Panc1 (cell line): ENCODE measurements around the gene PSMA8. TPM values are rescaled to one million over a fixed set of nuclear protein-coding genes. Genes with fewer than 3 reads are reported as not detected.
"Not testable (repeated sequence)": the region's sequence is repeated elsewhere in the genome, so short reads cannot be mapped to it uniquely, and the experiment has no call there.

Experiments
- ATAC-seq: fragments of 200-7000 bp; cut with Tn5 transposase; 2 replicates; pipeline ENCODE4 v1.9.1; 2020; ENCODE audit warnings: mild to moderate bottlenecking, moderate library complexity
- BruUV-seq: library from RNA; stranded (reverse); fragments of 400-500 nt; replicated peaks from 2 replicates; lab custom pipeline; 2021; lab: Mats Ljungman, UMichigan
- CTCF ChIA-PET: fragments of 300-600 bp; sonication (Branson Sonifier 250); formaldehyde crosslinking; loops from one replicate; lab custom pipeline; 2022; ENCODE audit warnings: antibody characterized with exemption; lab: Charles Lee
- POLR2A ChIA-PET: fragments of 300-600 bp; sonication (Branson Sonifier 250); formaldehyde crosslinking; loops from one replicate; lab custom pipeline; 2022; ENCODE audit warnings: antibody characterized with exemption; lab: Charles Lee
- DNase-seq: peaks from one replicate; pipeline ENCODE4 v3.0.0-alpha.2; 2010; ENCODE audit warnings: low read depth, low spot score
- H3K27ac ChIP-seq: 2 replicates; pipeline ENCODE4 v1.5.1; 2011; ENCODE audit warnings: mild to moderate bottlenecking, low read length, inconsistent platforms
- H3K27me3 ChIP-seq: fragments of 200-500 bp; sonication (Bioruptor generic); 2 replicates; pipeline ENCODE4 v1.6.0; 2014; ENCODE audit warnings: low read length, inconsistent platforms; ENCODE audit not compliant: control insufficient read depth, insufficient read depth
- H3K36me3 ChIP-seq: fragments of 200-500 bp; sonication (Bioruptor generic); 2 replicates; pipeline ENCODE4 v1.5.1; 2014; ENCODE audit warnings: inconsistent platforms, mild to moderate bottlenecking, low read length, moderate library complexity; ENCODE audit not compliant: control insufficient read depth, insufficient read depth
- H3K4me1 ChIP-seq: 2 replicates; pipeline ENCODE4 v1.5.1; 2011; ENCODE audit warnings: inconsistent platforms, mild to moderate bottlenecking, low read length, moderate library complexity; ENCODE audit not compliant: control insufficient read depth, insufficient read depth
- H3K4me3 ChIP-seq, 2 experiments: 2 replicates each; pipeline ENCODE4 v1.5.1; 2011 to 2012; ENCODE audit warnings: low read depth in 2 of 2, low read length in 2 of 2, mild to moderate bottlenecking in 2 of 2, inconsistent platforms in 1 of 2, moderate library complexity in 1 of 2
- H3K9me3 ChIP-seq: fragments of 200-500 bp; sonication (Bioruptor generic); 2 replicates; pipeline ENCODE4 v1.5.1; 2014; ENCODE audit warnings: low read depth, mild to moderate bottlenecking, inconsistent platforms, low read length, moderate library complexity; ENCODE audit not compliant: control insufficient read depth, insufficient read depth
- POLR2AphosphoS5 ChIP-seq: IDR thresholded peaks from 2 replicates; pipeline ENCODE4 v1.6.1; 2012; ENCODE audit warnings: mild to moderate bottlenecking, low read depth, low read length, moderate library complexity
- SIN3A ChIP-seq: IDR thresholded peaks from 2 replicates; pipeline ENCODE4 v1.6.1; 2012; ENCODE audit warnings: low read depth, mild to moderate bottlenecking, low read length, moderate library complexity, borderline replicate concordance; ENCODE audit not compliant: insufficient read depth
- TCF7L2 ChIP-seq: IDR thresholded peaks from 2 replicates; pipeline ENCODE4 v1.6.1; 2011; ENCODE audit warnings: mild to moderate bottlenecking, low read depth, low read length, inconsistent platforms
- in situ Hi-C: cut with HindIII; loops from 2 replicates; pipeline ENCODE4 v1.10.0; 2016; ENCODE audit warnings: low sequenced_read_pairs, low pct_unique_long_range_greater_than_20kb
- intact Hi-C: fragments of 100-400 bp; cut with micrococcal nuclease; formaldehyde crosslinking; loops from one replicate; pipeline ENCODE4 v1.10.0; 2022; ENCODE audit not compliant: unreplicated experiment
- total RNA-seq: library from RNA; stranded (reverse); gene quantifications from one replicate; pipeline ENCODE4 v1.2.1, GENCODE V29; 2021; ENCODE audit not compliant: unreplicated experiment
- TF ChIP-seq, protein P1 (sequence below), 2 experiments: IDR thresholded peaks; 2 replicates each; pipeline ENCODE4 v1.6.1; 2011 to 2012; ENCODE audit warnings: low read depth in 2 of 2, control low read depth in 1 of 2, low read length in 1 of 2, mild to moderate bottlenecking in 1 of 2, moderate library complexity in 1 of 2; ENCODE audit not compliant: insufficient read depth in 1 of 2
- TF ChIP-seq, protein P2 (sequence below): fragments of 450-650 bp; IDR thresholded peaks from 2 replicates; pipeline ENCODE4 v1.5.1; 2017; ENCODE audit warnings: mild to moderate bottlenecking

The PSMA8 gene
- total RNA-seq, 1 experiment from 2014 or later: not detected

DNA sequence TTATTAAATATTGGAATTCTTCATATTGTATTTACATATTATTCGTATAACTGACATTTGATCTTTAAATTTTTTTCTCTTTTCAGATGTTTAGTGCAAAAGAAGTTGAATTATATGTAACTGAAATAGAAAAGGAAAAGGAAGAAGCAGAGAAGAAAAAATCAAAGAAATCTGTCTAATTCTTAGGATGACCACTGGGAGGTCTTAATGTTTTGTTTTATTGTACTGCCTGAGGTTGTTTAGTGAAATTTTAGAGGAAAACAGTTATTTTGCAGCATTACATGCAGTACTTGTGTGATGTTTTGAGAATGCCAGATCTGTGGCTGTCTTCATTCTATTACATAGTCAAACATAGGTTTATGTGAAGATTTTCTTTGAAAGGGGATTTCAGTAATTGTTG is 58.6 kb downstream of the PSMA8 start:
- ChIA-PET CTCF (no interaction called here), POLR2A (no interaction called here)
- Histone ChIP-seq H3K36me3 (no peaks in the 10 kb centered on the region), H3K4me1 (no peaks in the 10 kb centered on the region), H3K27ac (no peak overlapping the region), H3K9me3 (no peaks in the 10 kb centered on the region), H3K27me3 (no peaks in the 10 kb centered on the region), H3K4me3 (no peak overlapping the region)
- TF ChIP-seq SIN3A (no peak), TCF7L2 (no peak), POLR2AphosphoS5 (no peak)
- TF ChIP-seq, protein P1, sequence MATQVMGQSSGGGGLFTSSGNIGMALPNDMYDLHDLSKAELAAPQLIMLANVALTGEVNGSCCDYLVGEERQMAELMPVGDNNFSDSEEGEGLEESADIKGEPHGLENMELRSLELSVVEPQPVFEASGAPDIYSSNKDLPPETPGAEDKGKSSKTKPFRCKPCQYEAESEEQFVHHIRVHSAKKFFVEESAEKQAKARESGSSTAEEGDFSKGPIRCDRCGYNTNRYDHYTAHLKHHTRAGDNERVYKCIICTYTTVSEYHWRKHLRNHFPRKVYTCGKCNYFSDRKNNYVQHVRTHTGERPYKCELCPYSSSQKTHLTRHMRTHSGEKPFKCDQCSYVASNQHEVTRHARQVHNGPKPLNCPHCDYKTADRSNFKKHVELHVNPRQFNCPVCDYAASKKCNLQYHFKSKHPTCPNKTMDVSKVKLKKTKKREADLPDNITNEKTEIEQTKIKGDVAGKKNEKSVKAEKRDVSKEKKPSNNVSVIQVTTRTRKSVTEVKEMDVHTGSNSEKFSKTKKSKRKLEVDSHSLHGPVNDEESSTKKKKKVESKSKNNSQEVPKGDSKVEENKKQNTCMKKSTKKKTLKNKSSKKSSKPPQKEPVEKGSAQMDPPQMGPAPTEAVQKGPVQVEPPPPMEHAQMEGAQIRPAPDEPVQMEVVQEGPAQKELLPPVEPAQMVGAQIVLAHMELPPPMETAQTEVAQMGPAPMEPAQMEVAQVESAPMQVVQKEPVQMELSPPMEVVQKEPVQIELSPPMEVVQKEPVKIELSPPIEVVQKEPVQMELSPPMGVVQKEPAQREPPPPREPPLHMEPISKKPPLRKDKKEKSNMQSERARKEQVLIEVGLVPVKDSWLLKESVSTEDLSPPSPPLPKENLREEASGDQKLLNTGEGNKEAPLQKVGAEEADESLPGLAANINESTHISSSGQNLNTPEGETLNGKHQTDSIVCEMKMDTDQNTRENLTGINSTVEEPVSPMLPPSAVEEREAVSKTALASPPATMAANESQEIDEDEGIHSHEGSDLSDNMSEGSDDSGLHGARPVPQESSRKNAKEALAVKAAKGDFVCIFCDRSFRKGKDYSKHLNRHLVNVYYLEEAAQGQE (IDR thresholded peaks at IDR 0.05; ENCODE audit: insufficient read depth in 1 of 2, low read depth in 2 of 2, low read length in 1 of 2): no peak
- TF ChIP-seq, protein P2, sequence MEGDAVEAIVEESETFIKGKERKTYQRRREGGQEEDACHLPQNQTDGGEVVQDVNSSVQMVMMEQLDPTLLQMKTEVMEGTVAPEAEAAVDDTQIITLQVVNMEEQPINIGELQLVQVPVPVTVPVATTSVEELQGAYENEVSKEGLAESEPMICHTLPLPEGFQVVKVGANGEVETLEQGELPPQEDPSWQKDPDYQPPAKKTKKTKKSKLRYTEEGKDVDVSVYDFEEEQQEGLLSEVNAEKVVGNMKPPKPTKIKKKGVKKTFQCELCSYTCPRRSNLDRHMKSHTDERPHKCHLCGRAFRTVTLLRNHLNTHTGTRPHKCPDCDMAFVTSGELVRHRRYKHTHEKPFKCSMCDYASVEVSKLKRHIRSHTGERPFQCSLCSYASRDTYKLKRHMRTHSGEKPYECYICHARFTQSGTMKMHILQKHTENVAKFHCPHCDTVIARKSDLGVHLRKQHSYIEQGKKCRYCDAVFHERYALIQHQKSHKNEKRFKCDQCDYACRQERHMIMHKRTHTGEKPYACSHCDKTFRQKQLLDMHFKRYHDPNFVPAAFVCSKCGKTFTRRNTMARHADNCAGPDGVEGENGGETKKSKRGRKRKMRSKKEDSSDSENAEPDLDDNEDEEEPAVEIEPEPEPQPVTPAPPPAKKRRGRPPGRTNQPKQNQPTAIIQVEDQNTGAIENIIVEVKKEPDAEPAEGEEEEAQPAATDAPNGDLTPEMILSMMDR: no peak
- intact Hi-C loops (loop anchor here (10.0 kb wide), 1 partner anchor 47 kb away; no protein-coding TSS in a partner anchor), in situ Hi-C loops (no loop called here)
- ATAC-seq (no peak), DNase-seq (no peak)
- no TSS peak for BruUV-seq

DNA sequence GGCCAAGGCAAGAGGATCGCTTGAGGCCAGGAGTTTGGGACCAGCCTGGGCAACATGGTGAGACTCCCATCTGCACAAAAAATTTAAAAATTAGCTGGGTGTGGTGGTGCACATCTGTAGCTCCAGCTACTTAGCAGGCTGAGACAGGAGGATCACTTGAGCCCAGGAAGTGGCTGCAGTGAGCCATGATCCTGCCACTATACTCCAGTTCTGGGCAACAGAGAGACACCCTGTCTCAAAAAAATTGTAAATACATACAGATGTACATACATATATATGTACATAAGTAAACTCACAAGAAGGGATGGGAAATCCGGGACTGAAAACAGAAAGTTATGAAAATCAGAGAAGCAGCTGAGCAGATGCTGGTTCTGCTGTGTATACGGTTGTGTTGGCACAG is 62.9 kb downstream of the PSMA8 start:
- BruUV-seq: no TSS peak
- TF ChIP-seq, protein P2: no peak
- TF ChIP-seq POLR2AphosphoS5 (no peak), TCF7L2 (no peak), SIN3A (no peak)
- TF ChIP-seq, protein P1 (IDR thresholded peaks at IDR 0.05; ENCODE audit: insufficient read depth in 1 of 2, low read depth in 2 of 2, low read length in 1 of 2): no peak
- Histone ChIP-seq H3K27ac (no peak overlapping the region), H3K4me1 (no peaks in the 10 kb centered on the region), H3K36me3 (no peaks in the 10 kb centered on the region), H3K9me3 (no peaks in the 10 kb centered on the region), H3K4me3 (no peak overlapping the region), H3K27me3 (no peaks in the 10 kb centered on the region)
- CTCF ChIA-PET: no interaction called here
- ATAC-seq (no peak), DNase-seq (no peak)
- in situ Hi-C loops: no loop called here
- intact Hi-C loops: loop anchor here (10.0 kb wide), 1 partner anchor 52 kb away; no protein-coding TSS in a partner anchor
- POLR2A ChIA-PET: no interaction called here

DNA sequence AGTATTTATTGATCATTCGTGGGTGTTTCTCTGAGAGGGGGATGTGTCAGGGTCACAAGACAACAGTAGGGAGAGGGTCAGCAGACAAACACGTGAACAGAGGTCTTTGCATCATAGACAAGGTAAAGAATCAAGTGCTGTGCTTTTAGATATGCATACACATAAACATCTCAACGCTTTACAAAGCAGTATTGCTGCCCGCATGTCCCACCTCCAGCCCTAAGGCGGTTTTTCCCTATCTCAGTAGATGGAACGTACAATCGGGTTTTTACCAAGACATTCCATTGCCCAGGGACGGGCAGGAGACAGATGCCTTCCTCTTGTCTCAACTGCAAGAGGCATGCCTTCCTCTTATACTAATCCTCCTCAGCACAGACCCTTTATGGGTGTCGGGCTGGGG is 68.3 kb downstream of the PSMA8 start:
- H3K4me1 ChIP-seq, H3K36me3 ChIP-seq, ATAC-seq, H3K27me3 ChIP-seq, H3K27ac ChIP-seq, intact Hi-C loops, POLR2A ChIA-PET, DNase-seq, H3K4me3 ChIP-seq, H3K9me3 ChIP-seq, BruUV-seq, in situ Hi-C loops, CTCF ChIA-PET: not testable (repeated sequence)
